ENCODE results near the gene LY6G6D.

The LY6G6D gene

GRCh38 chr6:31736021-31736767, 21.0 kb downstream of the LY6G6D start, which contains the start of gene CLIC1:
CLIC1 (minus strand) TSS chr6:31736530; CDS start chr6:31736300, 230 bp downstream.
- ChIA-PET CTCF (interaction anchor here (0.9 to 1.2 kb wide), 2 partner anchors 34 to 71 kb away, joined by 3 read pairs; partner anchors contain the start of gene LSM2), POLR2A (interaction anchor here (0.6 to 6.3 kb wide), 16 partner anchors 11 to 127 kb away, joined by 3 to 57 read pairs (median 4); partner anchors contain the start of genes ABHD16A, C6orf47, GPANK1 and HSPA1B)
- TF ChIP-seq L3MBTL2 (conservative IDR thresholded peaks at IDR 0.05), result peak; percentile 93
- TF ChIP-seq SP1 (IDR thresholded peaks at IDR 0.05), result no peak
- no peak for TF ChIP-seq FOXM1 (IDR thresholded peaks at IDR 0.05; ENCODE audit: borderline replicate concordance)
- TF ChIP-seq ELF4 (IDR thresholded peaks at IDR 0.05), result peak; percentile 63; the same call in 1 of the 2 replicates
- no peak for TF ChIP-seq HDGF (IDR thresholded peaks at IDR 0.05; ENCODE audit: borderline replicate concordance)
- DNase-seq (ENCODE audit: extremely low spot score), result peak; percentile 74

DNA sequence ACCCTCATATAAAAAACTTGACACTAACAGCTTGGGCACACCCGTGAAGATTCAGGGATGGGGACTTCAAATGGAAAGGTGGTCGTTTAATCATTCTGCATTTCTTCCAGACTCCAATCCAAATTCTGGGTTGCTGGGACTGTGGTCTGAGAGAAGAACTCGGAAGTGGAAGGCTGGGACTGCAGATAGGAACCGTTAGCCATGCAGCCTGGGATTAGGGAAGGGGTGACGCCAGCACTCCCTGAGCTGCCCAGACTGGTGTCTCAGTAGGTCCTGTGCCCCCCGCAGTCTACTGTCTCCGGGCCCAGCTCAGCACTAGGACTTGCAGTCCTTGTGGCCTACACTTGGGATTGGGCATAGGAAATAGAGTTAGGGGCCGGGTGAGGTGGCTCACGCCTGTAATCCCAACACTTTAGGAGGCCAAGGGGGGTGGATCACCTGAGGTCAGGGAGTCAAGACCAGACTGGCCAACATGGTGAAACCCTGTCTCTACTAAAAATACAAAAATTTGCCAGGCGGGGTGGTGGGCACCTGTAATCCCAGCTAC, 21.7 kb downstream of the LY6G6D start:
- DNase-seq (ENCODE audit: extremely low spot score), result no peak
- ChIA-PET POLR2A (interaction anchor here (0.7 to 6.3 kb wide), 13 partner anchors 11 to 91 kb away, joined by 3 to 57 read pairs (median 5); partner anchors contain the start of genes ABHD16A, GPANK1, HSPA1B and HSPA1L), CTCF (interaction anchor here (0.9 to 2.5 kb wide), 2 partner anchors 7 to 33 kb away, joined by 3 to 12 read pairs; partner anchors contain the start of gene DDAH2)
- TF ChIP-seq LEF1 (IDR thresholded peaks at IDR 0.05; ENCODE audit: borderline replicate concordance) (no peak), HDGF (IDR thresholded peaks at IDR 0.05; ENCODE audit: borderline replicate concordance) (no peak), SP1 (IDR thresholded peaks at IDR 0.05) (no peak), FOXA1 (IDR thresholded peaks at IDR 0.05) (no peak), TARDBP (IDR thresholded peaks at IDR 0.05) (no peak), L3MBTL2 (conservative IDR thresholded peaks at IDR 0.05) (no peak), NFRKB (IDR thresholded peaks at IDR 0.05) (no peak), ARNT (IDR thresholded peaks at IDR 0.05) (no peak), BHLHE40 (IDR thresholded peaks at IDR 0.05; ENCODE audit: borderline replicate concordance) (no peak), SUZ12 (IDR thresholded peaks at IDR 0.05) (no peak), CTBP1 (IDR thresholded peaks at IDR 0.05; ENCODE audit: borderline replicate concordance) (no peak), ZNF384 (IDR thresholded peaks at IDR 0.05) (no peak), FOXM1 (IDR thresholded peaks at IDR 0.05; ENCODE audit: borderline replicate concordance) (no peak)
- TF ChIP-seq, protein P1, sequence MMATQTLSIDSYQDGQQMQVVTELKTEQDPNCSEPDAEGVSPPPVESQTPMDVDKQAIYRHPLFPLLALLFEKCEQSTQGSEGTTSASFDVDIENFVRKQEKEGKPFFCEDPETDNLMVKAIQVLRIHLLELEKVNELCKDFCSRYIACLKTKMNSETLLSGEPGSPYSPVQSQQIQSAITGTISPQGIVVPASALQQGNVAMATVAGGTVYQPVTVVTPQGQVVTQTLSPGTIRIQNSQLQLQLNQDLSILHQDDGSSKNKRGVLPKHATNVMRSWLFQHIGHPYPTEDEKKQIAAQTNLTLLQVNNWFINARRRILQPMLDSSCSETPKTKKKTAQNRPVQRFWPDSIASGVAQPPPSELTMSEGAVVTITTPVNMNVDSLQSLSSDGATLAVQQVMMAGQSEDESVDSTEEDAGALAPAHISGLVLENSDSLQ (IDR thresholded peaks at IDR 0.05), result no peak

GRCh38 chr6:31737315-31737990, 22.3 kb downstream of the LY6G6D start:
- DNase-seq (ENCODE audit: extremely low spot score), result no peak
- CTCF ChIA-PET, result interaction anchor here (0.6 to 2.5 kb wide), 6 partner anchors 8 to 93 kb away, joined by 3 to 12 read pairs (median 3); partner anchors contain the start of gene DDAH2
- POLR2A ChIA-PET, result interaction anchor here (0.8 to 6.3 kb wide), 14 partner anchors 8 to 223 kb away, joined by 3 to 57 read pairs (median 4); partner anchors contain the start of genes DDAH2, DDX39B, GPANK1 and HSPA1A
- TF ChIP-seq BHLHE40 (IDR thresholded peaks at IDR 0.05; ENCODE audit: borderline replicate concordance) (no peak), FOXM1 (IDR thresholded peaks at IDR 0.05; ENCODE audit: borderline replicate concordance) (no peak), LEF1 (IDR thresholded peaks at IDR 0.05; ENCODE audit: borderline replicate concordance) (no peak), ARNT (IDR thresholded peaks at IDR 0.05) (no peak), FOXK2 (IDR thresholded peaks at IDR 0.05) (no peak), SUZ12 (IDR thresholded peaks at IDR 0.05) (no peak), NFRKB (IDR thresholded peaks at IDR 0.05) (no peak), SP1 (IDR thresholded peaks at IDR 0.05) (no peak), CTBP1 (IDR thresholded peaks at IDR 0.05; ENCODE audit: borderline replicate concordance) (no peak), ELF4 (IDR thresholded peaks at IDR 0.05) (no peak), FOXA1 (IDR thresholded peaks at IDR 0.05) (no peak)
- TF ChIP-seq, protein P1 (IDR thresholded peaks at IDR 0.05), result no peak

GRCh38 chr6:31737991-31738979, 23.1 kb downstream of the LY6G6D start:
- DNase-seq (ENCODE audit: extremely low spot score), result no peak
- ChIA-PET CTCF (interaction anchor here (0.6 to 2.5 kb wide), 6 partner anchors 9 to 92 kb away, joined by 3 to 12 read pairs (median 4); partner anchors contain the start of genes ABHD16A and DDAH2), POLR2A (interaction anchor here (0.7 to 6.3 kb wide), 23 partner anchors 8 to 222 kb away, joined by 3 to 57 read pairs (median 5); partner anchors contain the start of genes ABHD16A, BAG6, CSNK2B and DDAH2)
- TF ChIP-seq FOXA1 (IDR thresholded peaks at IDR 0.05) (no peak), BHLHE40 (IDR thresholded peaks at IDR 0.05; ENCODE audit: borderline replicate concordance) (no peak), SUZ12 (IDR thresholded peaks at IDR 0.05) (no peak)
